SK-N-SH treated with all-trans-retinoic acid at 6 μM for 48 hours (cell line): ENCODE data around the gene FMNL1.

ENCODE experiments used
- ATAC-seq: fragments of 200-7000 bp; cut with Tn5 transposase; 3 replicates; pipeline ENCODE4 v1.9.1; 2020; ENCODE audit warnings: mild to moderate bottlenecking, moderate library complexity
- ARNTL ChIP-seq: fragments of 450-650 bp; formaldehyde crosslinking; IDR thresholded peaks from 2 replicates; pipeline ENCODE4 v1.5.0; 2020; ENCODE audit warnings: low read depth, mild to moderate bottlenecking, moderate library complexity, borderline replicate concordance
- BACH2 ChIP-seq: fragments of 250-450 bp; sonication (Bioruptor Pico); IDR thresholded peaks from 2 replicates; pipeline ENCODE4 v1.9.0; 2021; ENCODE audit warnings: mild to moderate bottlenecking, borderline replicate concordance
- CSDC2 ChIP-seq: fragments of 250-450 bp; sonication (Bioruptor Pico); IDR thresholded peaks from 2 replicates; pipeline ENCODE4 v1.5.0; 2020; ENCODE audit warnings: mild to moderate bottlenecking, moderate library complexity
- CSRNP3 ChIP-seq: fragments of 250-450 bp; sonication (Bioruptor Pico); IDR thresholded peaks from 2 replicates; pipeline ENCODE4 v1.5.1; 2021; ENCODE audit warnings: mild to moderate bottlenecking, moderate library complexity
- ESRRG ChIP-seq: fragments of 250-450 bp; sonication (Bioruptor Pico); IDR thresholded peaks from 2 replicates; pipeline ENCODE4 v1.6.1; 2021; ENCODE audit warnings: mild to moderate bottlenecking
- GLIS3 ChIP-seq: fragments of 250-450 bp; sonication (Bioruptor Pico); IDR thresholded peaks from 2 replicates; pipeline ENCODE4 v1.5.0; 2020; ENCODE audit warnings: mild to moderate bottlenecking, moderate library complexity
- ISL1 ChIP-seq: fragments of 250-450 bp; sonication (Bioruptor Pico); IDR thresholded peaks from 2 replicates; pipeline ENCODE4 v2.1.2; 2022; ENCODE audit warnings: mild to moderate bottlenecking, moderate library complexity
- PATZ1 ChIP-seq: fragments of 250-450 bp; sonication (Bioruptor Pico); IDR thresholded peaks from 2 replicates; pipeline ENCODE4 v1.8.0; 2020; ENCODE audit warnings: mild to moderate bottlenecking, moderate library complexity, borderline replicate concordance
- PPARA ChIP-seq: fragments of 250-450 bp; sonication (Bioruptor Pico); IDR thresholded peaks from 2 replicates; pipeline ENCODE4 v1.5.0; 2020; ENCODE audit warnings: mild to moderate bottlenecking, borderline replicate concordance
- RARB ChIP-seq: fragments of 250-450 bp; sonication (Bioruptor Pico); IDR thresholded peaks from 2 replicates; pipeline ENCODE4 v1.8.0; 2021; ENCODE audit warnings: mild to moderate bottlenecking, moderate library complexity
- SNAI2 ChIP-seq: fragments of 250-450 bp; sonication (Bioruptor Pico); IDR thresholded peaks from 2 replicates; pipeline ENCODE4 v1.5.0; 2020; ENCODE audit warnings: mild to moderate bottlenecking, moderate library complexity
- TCF4 ChIP-seq: fragments of 250-450 bp; sonication (Bioruptor Pico); IDR thresholded peaks from 2 replicates; pipeline ENCODE4 v1.8.0; 2021; ENCODE audit warnings: mild to moderate bottlenecking, moderate library complexity, borderline replicate concordance
- TOX ChIP-seq: fragments of 250-450 bp; sonication (Bioruptor Pico); IDR thresholded peaks from 2 replicates; pipeline ENCODE4 v1.8.0; 2021; ENCODE audit warnings: mild to moderate bottlenecking, moderate library complexity, borderline replicate concordance
- ZFP3 ChIP-seq: fragments of 250-450 bp; sonication (Bioruptor Pico); IDR thresholded peaks from 2 replicates; pipeline ENCODE4 v1.5.0; 2020; ENCODE audit warnings: mild to moderate bottlenecking, moderate library complexity
- ZFP30 ChIP-seq: fragments of 450-650 bp; formaldehyde crosslinking; IDR thresholded peaks from 2 replicates; pipeline ENCODE4 v1.5.0; 2022; ENCODE audit warnings: mild to moderate bottlenecking, moderate library complexity
- ZNF565 ChIP-seq: fragments of 450-650 bp; formaldehyde crosslinking; conservative IDR thresholded peaks from 2 replicates; pipeline ENCODE4 v1.5.0; 2020; ENCODE audit warnings: low read depth, mild to moderate bottlenecking, moderate library complexity
- ZNF70 ChIP-seq: fragments of 450-650 bp; formaldehyde crosslinking; IDR thresholded peaks from 2 replicates; pipeline ENCODE4 v1.5.0; 2020; ENCODE audit warnings: mild to moderate bottlenecking, moderate library complexity
- ZNF8 ChIP-seq: fragments of 450-650 bp; formaldehyde crosslinking; IDR thresholded peaks from 2 replicates; pipeline ENCODE4 v1.5.0; 2020; ENCODE audit warnings: mild to moderate bottlenecking, moderate library complexity
- TF ChIP-seq, protein P1 (sequence below): fragments of 250-450 bp; sonication (Bioruptor Pico); IDR thresholded peaks from 2 replicates; pipeline ENCODE4 v1.8.0; 2021; ENCODE audit warnings: low read depth, mild to moderate bottlenecking, moderate library complexity, borderline replicate concordance

Gene FMNL1

DNA sequence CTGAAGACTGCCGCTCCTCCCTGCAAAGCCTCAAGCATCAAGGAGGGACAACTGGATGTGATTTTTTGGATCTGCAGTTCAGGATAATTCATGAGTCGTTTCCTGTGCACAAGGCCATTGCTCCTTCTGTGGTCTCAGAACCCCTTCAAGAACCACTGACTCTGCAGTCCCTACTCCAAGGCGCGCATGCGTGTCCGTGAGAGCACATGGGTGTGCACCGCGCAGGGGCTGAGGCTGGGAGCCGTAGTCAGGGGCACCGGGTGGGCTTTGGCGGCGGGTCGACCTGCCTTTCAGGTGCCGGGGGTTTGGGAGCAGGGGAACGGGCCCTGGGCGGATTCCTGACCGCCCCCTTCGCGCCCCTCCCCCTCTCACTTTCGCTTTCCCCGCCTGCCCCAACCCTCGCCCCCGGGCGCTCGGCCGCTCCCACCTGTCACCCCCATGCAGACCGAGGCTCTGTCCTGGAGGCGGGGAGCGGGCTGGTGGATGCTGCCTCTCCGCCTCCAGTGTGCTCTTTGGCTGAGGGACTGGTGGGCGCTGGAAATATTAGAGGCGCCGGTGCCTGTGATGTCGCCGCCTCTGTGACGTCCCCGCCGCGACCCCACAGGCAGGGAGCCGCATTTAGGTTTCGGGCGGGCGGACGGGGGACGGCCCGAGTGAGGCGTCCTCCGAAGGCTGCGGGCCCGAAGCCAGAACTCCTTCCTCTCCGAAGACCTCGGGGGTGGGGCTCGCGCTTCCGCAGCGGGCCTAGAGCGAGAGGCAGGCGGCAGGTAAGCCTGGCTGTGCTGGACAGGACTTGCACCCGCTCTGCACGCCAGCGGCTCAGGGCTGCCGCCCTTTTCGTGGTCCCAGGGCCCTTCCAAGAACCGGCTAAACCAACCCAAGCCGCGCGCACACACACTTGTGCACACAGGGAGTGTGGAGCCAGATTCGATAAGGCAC, 40.2 kb downstream of the FMNL1 start, which contains the start of gene SPATA32:
Gene SPATA32 (minus strand): TSS at position 518 of the 939 bp plus-strand sequence. CDS start 78 bp downstream, at position 440.
- TF ChIP-seq, protein P1, sequence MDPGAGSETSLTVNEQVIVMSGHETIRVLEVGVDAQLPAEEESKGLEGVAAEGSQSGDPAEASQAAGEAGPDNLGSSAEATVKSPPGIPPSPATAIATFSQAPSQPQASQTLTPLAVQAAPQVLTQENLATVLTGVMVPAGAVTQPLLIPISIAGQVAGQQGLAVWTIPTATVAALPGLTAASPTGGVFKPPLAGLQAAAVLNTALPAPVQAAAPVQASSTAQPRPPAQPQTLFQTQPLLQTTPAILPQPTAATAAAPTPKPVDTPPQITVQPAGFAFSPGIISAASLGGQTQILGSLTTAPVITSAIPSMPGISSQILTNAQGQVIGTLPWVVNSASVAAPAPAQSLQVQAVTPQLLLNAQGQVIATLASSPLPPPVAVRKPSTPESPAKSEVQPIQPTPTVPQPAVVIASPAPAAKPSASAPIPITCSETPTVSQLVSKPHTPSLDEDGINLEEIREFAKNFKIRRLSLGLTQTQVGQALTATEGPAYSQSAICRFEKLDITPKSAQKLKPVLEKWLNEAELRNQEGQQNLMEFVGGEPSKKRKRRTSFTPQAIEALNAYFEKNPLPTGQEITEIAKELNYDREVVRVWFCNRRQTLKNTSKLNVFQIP (CRISPR knock-in tag) = no peak
- TF ChIP-seq ZNF70 (CRISPR knock-in tag) = no peak
- TF ChIP-seq RARB (CRISPR knock-in tag) = no peak
- TF ChIP-seq ARNTL (CRISPR knock-in tag) = no peak
- TF ChIP-seq PPARA = no peak
- no peak for TF ChIP-seq ZNF565 (CRISPR knock-in tag)
- TF ChIP-seq GLIS3 (CRISPR knock-in tag) = no peak
- no peak for TF ChIP-seq ESRRG (CRISPR knock-in tag)
- no peak for ATAC-seq

- TF ChIP-seq TCF4 (CRISPR knock-in tag) (no peak), ZNF8 (no peak), RARB (CRISPR knock-in tag) (no peak)
- ATAC-seq = no peak; the same call in 2 of the 3 replicates
Measured at GRCh38 chr17:45262516-45263476, 41.1 kb downstream of the FMNL1 start.

- ATAC-seq = no peak
Measured at GRCh38 chr17:45263477-45263860, 41.8 kb downstream of the FMNL1 start.

DNA sequence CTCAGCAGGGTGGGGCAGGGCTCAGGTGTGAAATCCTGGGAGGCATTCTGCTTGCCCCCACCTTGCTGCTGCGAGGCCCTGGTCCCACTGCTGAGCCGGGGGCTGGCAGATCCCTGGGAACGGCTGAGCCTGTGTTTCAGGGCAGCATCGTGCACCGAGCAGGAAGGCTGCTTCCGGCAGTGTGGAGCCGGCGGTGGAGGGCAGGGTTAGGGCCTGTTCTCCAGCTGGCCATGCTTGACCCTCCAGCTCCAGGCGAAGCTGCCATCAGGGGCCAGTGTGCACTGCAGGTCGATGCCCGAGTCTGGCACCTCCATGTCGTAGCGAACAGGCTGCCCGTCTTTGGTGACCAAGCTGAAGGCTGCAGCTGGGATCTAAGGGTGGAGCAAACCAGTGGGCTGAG, 42.7 kb downstream of the FMNL1 start:
- TF ChIP-seq GLIS3 (CRISPR knock-in tag) = no peak
- TF ChIP-seq SNAI2 (CRISPR knock-in tag) = no peak
- no peak for TF ChIP-seq TOX (CRISPR knock-in tag)

More at GRCh38 chr17:45263477-45263860, 41.8 kb downstream of the FMNL1 start:
- no peak for TF ChIP-seq ESRRG (CRISPR knock-in tag)
- TF ChIP-seq PPARA = no peak
- TF ChIP-seq TCF4 (CRISPR knock-in tag) = no peak
- no peak for TF ChIP-seq BACH2 (CRISPR knock-in tag)
- no peak for TF ChIP-seq ISL1
- TF ChIP-seq ZNF70 (CRISPR knock-in tag) = no peak
- no peak for TF ChIP-seq CSDC2 (CRISPR knock-in tag)
- TF ChIP-seq ZFP3 = no peak
- TF ChIP-seq CSRNP3 = no peak
- no peak for TF ChIP-seq ZNF8
- TF ChIP-seq ZFP30 = no peak
- TF ChIP-seq PATZ1 = no peak
- TF ChIP-seq ARNTL (CRISPR knock-in tag) = no peak
- no peak for TF ChIP-seq TOX (CRISPR knock-in tag)
- TF ChIP-seq ZNF565 (CRISPR knock-in tag) = no peak
- no peak for TF ChIP-seq SNAI2 (CRISPR knock-in tag)
- TF ChIP-seq RARB (CRISPR knock-in tag) = no peak
- no peak for TF ChIP-seq GLIS3 (CRISPR knock-in tag)

GRCh38 chr17:45264988-45265387, 43.3 kb downstream of the FMNL1 start:
- ATAC-seq = no peak
- TF ChIP-seq ARNTL (CRISPR knock-in tag) = no peak
- TF ChIP-seq ZNF565 (CRISPR knock-in tag) = no peak
- TF ChIP-seq TCF4 (CRISPR knock-in tag) = no peak
- TF ChIP-seq SNAI2 (CRISPR knock-in tag) = no peak
- TF ChIP-seq ZNF70 (CRISPR knock-in tag) = no peak
- TF ChIP-seq TOX (CRISPR knock-in tag) = no peak

More for the DNA sequence above, 42.7 kb downstream of the FMNL1 start:
- ATAC-seq = no peak
